Endodermal cell (in vitro differentiated cells): ENCODE results near the gene SLC9C1. TPM values are rescaled to one million over a fixed set of nuclear protein-coding genes. Genes with fewer than 3 reads are reported as not detected.
A peak's percentile ranks its signal among the peaks of the same experiment; 100 is the strongest.

Experiments used
- DNase-seq: peaks from one replicate; pipeline ENCODE4 v3.0.0-alpha.2; 2017
- H3K27ac ChIP-seq: 2 replicates; pipeline ENCODE4 v1.5.1; 2013; ENCODE audit warnings: mild to moderate bottlenecking, low read depth, low read length, moderate library complexity
- H3K27me3 ChIP-seq: 2 replicates; pipeline ENCODE4 v1.6.1; 2013; ENCODE audit warnings: mild to moderate bottlenecking, low read length, moderate library complexity; ENCODE audit not compliant: insufficient read depth, control insufficient read depth, poor library complexity, severe bottlenecking
- H3K36me3 ChIP-seq: 2 replicates; pipeline ENCODE4 v1.7.0; 2013; ENCODE audit warnings: mild to moderate bottlenecking, low read length, moderate library complexity; ENCODE audit not compliant: control insufficient read depth, insufficient read depth
- H3K4me1 ChIP-seq: one replicate; pipeline ENCODE4 v1.7.0; 2013; ENCODE audit warnings: low read length; ENCODE audit not compliant: control insufficient read depth, insufficient read depth
- H3K4me3 ChIP-seq: 2 replicates; pipeline ENCODE4 v1.5.1; 2013; ENCODE audit warnings: mild to moderate bottlenecking, low read length, moderate library complexity
- H3K9ac ChIP-seq: 2 replicates; pipeline ENCODE4 v1.6.1; 2013; ENCODE audit warnings: mild to moderate bottlenecking, low read length, moderate library complexity; ENCODE audit not compliant: poor library complexity, severe bottlenecking; ENCODE audit errors: extremely low read depth
- H3K9me3 ChIP-seq: 2 replicates; pipeline ENCODE4 v1.6.1; 2013; ENCODE audit warnings: mild to moderate bottlenecking, low read length, moderate library complexity; ENCODE audit not compliant: control insufficient read depth
- H3K27ac Mint-ChIP-seq: 2 replicates; pipeline ENCODE4 v1.8.0; 2020; ENCODE audit warnings: mixed read lengths
- H3K27me3 Mint-ChIP-seq: 2 replicates; pipeline ENCODE4 v1.8.0; 2021; ENCODE audit warnings: mild to moderate bottlenecking, mixed read lengths; ENCODE audit not compliant: insufficient read depth
- H3K36me3 Mint-ChIP-seq: 2 replicates; pipeline ENCODE4 v1.8.0; 2020; ENCODE audit warnings: low read depth, mixed read lengths
- H3K4me1 Mint-ChIP-seq: 2 replicates; pipeline ENCODE4 v1.8.0; 2020; ENCODE audit warnings: mixed read lengths
- H3K4me3 Mint-ChIP-seq: 2 replicates; pipeline ENCODE4 v1.8.0; 2020; ENCODE audit warnings: mild to moderate bottlenecking, moderate library complexity, mixed read lengths
- H3K9me3 Mint-ChIP-seq: 2 replicates; pipeline ENCODE4 v1.8.0; 2020; ENCODE audit warnings: mild to moderate bottlenecking, mixed read lengths
- WGBS, 2 experiments: methylation state at CpG; one replicate each; pipeline versions ENCODE4 v1.1.5 to v1.1.7; 2013; ENCODE audit warnings: missing lambda C conversion rate in 2 of 2, mixed read lengths in 1 of 2; ENCODE audit not compliant: insufficient coverage in 1 of 2, insufficient read length in 1 of 2; 5-methylcytosine and 5-hydroxymethylcytosine counted together
- total RNA-seq, 2 donors: library from RNA; stranded (reverse); fragmentation: NEBNext Ultra II Directional in 1 of 2; extraction: Animal tissue kit (Norgen Biotek cat#: 25700) in 1 of 2; gene quantifications; 2 replicates in 1 of 2; 3 replicates in 1 of 2; pipeline ENCODE4 v1.2.1, GENCODE V29; 2021
- TF ChIP-seq, protein P1 (sequence below): fragments of 200-600 bp; sonication (generic); conservative IDR thresholded peaks from 2 replicates; pipeline ENCODE4 v1.5.0; 2021; ENCODE audit warnings: antibody characterized with exemption, mild to moderate bottlenecking

SLC9C1 gene
- total RNA-seq, 2 donors from 2014 or later: 0.24 to 0.66 TPM

DNA sequence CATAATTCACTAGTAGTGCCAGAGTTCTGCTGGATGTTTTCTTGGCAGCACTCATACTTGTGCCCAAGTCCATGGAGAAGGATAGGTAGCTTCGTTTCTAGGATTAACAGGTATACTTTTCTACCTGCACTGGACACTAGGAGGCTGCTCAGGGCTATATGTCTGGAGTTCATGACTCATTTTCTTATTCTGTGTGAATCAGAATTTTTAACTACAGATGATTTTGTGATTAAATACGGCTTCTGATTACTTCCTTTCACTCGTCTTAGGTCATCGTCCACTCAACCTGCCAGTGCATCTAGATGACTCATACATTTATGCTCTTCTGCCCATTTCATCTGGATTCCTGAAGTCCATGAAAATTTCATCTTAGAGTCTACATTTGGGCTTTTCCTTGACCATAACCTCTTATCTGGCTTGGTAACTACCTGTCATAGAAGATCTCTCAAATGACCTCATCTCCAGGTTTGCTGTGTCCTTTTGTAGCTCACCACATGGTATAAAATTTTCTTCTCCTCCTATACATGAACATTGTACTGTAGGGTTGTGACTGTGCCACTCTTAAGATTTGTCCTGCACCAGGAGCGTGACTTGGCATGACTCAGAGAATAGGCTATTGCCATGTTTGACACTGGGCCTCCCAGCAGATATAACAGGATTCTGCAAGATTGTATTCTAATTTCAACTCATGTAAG is 94.2 kb downstream of the SLC9C1 start:
- TF ChIP-seq, protein P1, sequence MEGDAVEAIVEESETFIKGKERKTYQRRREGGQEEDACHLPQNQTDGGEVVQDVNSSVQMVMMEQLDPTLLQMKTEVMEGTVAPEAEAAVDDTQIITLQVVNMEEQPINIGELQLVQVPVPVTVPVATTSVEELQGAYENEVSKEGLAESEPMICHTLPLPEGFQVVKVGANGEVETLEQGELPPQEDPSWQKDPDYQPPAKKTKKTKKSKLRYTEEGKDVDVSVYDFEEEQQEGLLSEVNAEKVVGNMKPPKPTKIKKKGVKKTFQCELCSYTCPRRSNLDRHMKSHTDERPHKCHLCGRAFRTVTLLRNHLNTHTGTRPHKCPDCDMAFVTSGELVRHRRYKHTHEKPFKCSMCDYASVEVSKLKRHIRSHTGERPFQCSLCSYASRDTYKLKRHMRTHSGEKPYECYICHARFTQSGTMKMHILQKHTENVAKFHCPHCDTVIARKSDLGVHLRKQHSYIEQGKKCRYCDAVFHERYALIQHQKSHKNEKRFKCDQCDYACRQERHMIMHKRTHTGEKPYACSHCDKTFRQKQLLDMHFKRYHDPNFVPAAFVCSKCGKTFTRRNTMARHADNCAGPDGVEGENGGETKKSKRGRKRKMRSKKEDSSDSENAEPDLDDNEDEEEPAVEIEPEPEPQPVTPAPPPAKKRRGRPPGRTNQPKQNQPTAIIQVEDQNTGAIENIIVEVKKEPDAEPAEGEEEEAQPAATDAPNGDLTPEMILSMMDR: peak; percentile 22

DNA sequence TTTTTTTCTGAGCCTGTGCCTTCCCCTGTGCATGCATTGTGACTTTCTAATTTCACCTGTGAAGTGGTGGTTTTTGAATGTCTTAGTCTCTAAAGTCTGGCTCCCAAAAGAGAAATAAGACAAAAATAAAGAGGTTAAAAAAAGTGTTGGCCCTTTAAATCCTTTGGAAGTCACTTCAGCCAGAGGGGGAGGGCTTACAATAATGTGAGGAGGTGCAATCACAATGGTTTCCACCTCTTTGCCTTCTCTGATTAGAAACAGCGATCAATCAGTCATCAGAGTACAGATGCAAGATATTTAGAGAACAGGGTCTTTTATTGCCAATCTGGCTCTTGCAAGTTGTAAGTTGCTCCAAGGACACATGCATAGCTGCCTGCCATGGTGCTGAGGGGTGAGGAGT is 96.9 kb downstream of the SLC9C1 start:
- Histone ChIP-seq H3K4me3 (no peak overlapping the region), H3K9me3 (no peaks in the 10 kb centered on the region), H3K27ac (no peak overlapping the region), H3K36me3 (no peaks in the 10 kb centered on the region), H3K9ac (no peak overlapping the region), H3K27me3 (no peaks in the 10 kb centered on the region), H3K4me1 (no peaks in the 10 kb centered on the region)
- H3K36me3 Mint-ChIP-seq: peaks cover 2% of the 10 kb centered on the region
- no peak overlapping the region for H3K4me3 Mint-ChIP-seq
- 78% methylated on average over 1 of the region's 1 CpG; no CpG with 5 or more reads in 1 of the 2 experiments for WGBS, 2 experiments
- peaks cover under 1% of the 10 kb centered on the region for H3K9me3 Mint-ChIP-seq
- H3K4me1 Mint-ChIP-seq: no peaks in the 10 kb centered on the region
- TF ChIP-seq, protein P1: no peak
- no peak overlapping the region for H3K27ac Mint-ChIP-seq
- H3K27me3 Mint-ChIP-seq: no peaks in the 10 kb centered on the region
- DNase-seq: no peak

More for the DNA sequence above, 94.2 kb downstream of the SLC9C1 start:
- WGBS, 2 experiments: 82 to 88% methylated on average over 3 to 5 of the region's 5 CpGs
- DNase-seq: no peak
- Mint-ChIP-seq H3K36me3 (peaks cover 2% of the 10 kb centered on the region), H3K27me3 (no peaks in the 10 kb centered on the region), H3K4me1 (no peaks in the 10 kb centered on the region), H3K9me3 (no peaks in the 10 kb centered on the region), H3K27ac (no peak overlapping the region), H3K4me3 (no peak overlapping the region)
- Histone ChIP-seq H3K4me3 (no peak overlapping the region), H3K27ac (no peak overlapping the region), H3K9me3 (no peaks in the 10 kb centered on the region), H3K9ac (no peak overlapping the region), H3K4me1 (no peaks in the 10 kb centered on the region), H3K36me3 (no peaks in the 10 kb centered on the region), H3K27me3 (no peaks in the 10 kb centered on the region)

DNA sequence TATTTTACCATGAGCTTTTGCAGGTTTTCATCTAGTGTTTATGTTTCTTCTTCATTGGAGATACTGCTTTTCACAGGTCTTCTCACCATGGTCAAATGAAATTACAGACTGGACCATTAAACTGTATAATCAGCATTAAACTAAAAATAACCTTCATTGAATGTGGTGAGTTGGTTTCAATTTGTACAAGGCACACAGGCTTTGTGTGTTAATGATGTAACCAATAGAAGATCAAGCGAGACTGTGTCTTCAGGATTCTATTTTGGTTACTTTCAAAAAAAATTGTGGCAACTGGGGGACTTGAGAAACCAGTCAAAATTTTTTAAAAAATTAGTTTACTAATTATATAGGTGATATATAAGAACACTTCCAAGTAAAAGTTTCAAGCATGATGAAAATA is 106.7 kb downstream of the SLC9C1 start:
- Histone ChIP-seq H3K36me3 (no peaks in the 10 kb centered on the region), H3K4me3 (no peak overlapping the region), H3K4me1 (no peaks in the 10 kb centered on the region), H3K9ac (no peak overlapping the region), H3K27ac (no peak overlapping the region), H3K27me3 (no peaks in the 10 kb centered on the region), H3K9me3 (no peaks in the 10 kb centered on the region)
- H3K27me3 Mint-ChIP-seq: peaks cover 2% of the 10 kb centered on the region
- H3K4me3 Mint-ChIP-seq: no peak overlapping the region
- H3K9me3 Mint-ChIP-seq: peaks cover 14% of the 10 kb centered on the region
- DNase-seq: no peak
- no peak overlapping the region for H3K27ac Mint-ChIP-seq
- TF ChIP-seq, protein P1: no peak
- WGBS, 2 experiments: 96% methylated on average over 1 of the region's 1 CpG; no CpG with 5 or more reads in 1 of the 2 experiments
- no peaks in the 10 kb centered on the region for H3K4me1 Mint-ChIP-seq
- peaks cover 1% of the 10 kb centered on the region for H3K36me3 Mint-ChIP-seq
